BJ (cell line): ENCODE measurements around the gene RBP2. TPM values are rescaled to one million over a fixed set of nuclear protein-coding genes. Genes with fewer than 3 reads are reported as not detected.

Experiments
- CTCF ChIA-PET: fragments of 350-600 bp; formaldehyde crosslinking; extraction: SDS; loops from one replicate; lab custom pipeline; 2021; ENCODE audit warnings: antibody characterized with exemption, inconsistent platforms; lab: Yijun Ruan, JAX
- POLR2A ChIA-PET: fragments of 300-600 bp; sonication (Branson Sonifier 250); formaldehyde crosslinking; extraction: SDS; loops from one replicate; lab custom pipeline; 2021; ENCODE audit warnings: antibody characterized with exemption; lab: Charles Lee
- DNase-seq: peaks from one replicate; pipeline ENCODE4 v3.0.0-alpha.2; 2011; ENCODE audit warnings: low read depth
- H3K27me3 ChIP-seq: 2 replicates; pipeline ENCODE4 v1.6.0; 2011; ENCODE audit warnings: low read length; ENCODE audit not compliant: control insufficient read depth, insufficient read depth
- H3K36me3 ChIP-seq: 2 replicates; pipeline ENCODE4 v1.5.1; 2011; ENCODE audit warnings: low read length; ENCODE audit not compliant: control insufficient read depth, insufficient read depth
- H3K4me3 ChIP-seq: 2 replicates; pipeline ENCODE4 v1.5.1; 2011; ENCODE audit warnings: low read depth, mild to moderate bottlenecking, control low read depth, low read length
- CTCF ChIP-seq: IDR thresholded peaks from 2 replicates; pipeline ENCODE4 v1.5.1; 2011; ENCODE audit warnings: low read depth, mild to moderate bottlenecking, control low read depth, inconsistent platforms, low read length, moderate library complexity; ENCODE audit not compliant: insufficient read depth
- polyA plus RNA-seq: library from polyadenylated mRNA; depleted of rRNA; stranded (reverse); fragments of >200 nt; gene quantifications from 2 replicates; pipeline ENCODE4 v1.2.3, GENCODE V29; 2011

Gene RBP2
- polyA plus RNA-seq, 1 experiment = not detected

DNA sequence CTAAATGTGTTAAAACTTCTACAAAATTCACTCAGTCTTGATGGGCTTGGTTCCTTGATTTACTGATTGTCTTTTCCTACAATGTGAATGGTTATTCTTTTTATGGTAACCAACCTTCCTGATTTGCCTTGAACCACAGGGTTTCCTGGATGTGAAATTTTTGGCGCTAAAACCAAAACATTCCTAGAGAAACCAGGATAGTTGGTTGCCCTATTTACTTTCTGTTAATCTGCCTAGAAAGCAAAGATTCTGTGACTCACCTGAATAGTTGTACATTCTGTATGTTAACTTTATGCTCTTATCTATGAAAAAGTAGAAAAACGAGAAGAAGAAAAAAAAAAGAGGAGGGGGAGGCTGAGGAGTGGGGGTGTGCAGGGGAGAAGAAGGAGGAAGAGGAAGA lies 23.2 kb upstream of the RBP2 start:
- CTCF ChIA-PET = no interaction called here
- Histone ChIP-seq H3K4me3 (no peak overlapping the region), H3K36me3 (no peaks in the 10 kb centered on the region), H3K27me3 (no peaks in the 10 kb centered on the region)
- DNase-seq = no peak
- POLR2A ChIA-PET = no interaction called here
- no peak for TF ChIP-seq CTCF

- CTCF ChIA-PET = no interaction called here
- H3K27me3 ChIP-seq = no peaks in the 10 kb centered on the region
- H3K36me3 ChIP-seq = no peaks in the 10 kb centered on the region
- TF ChIP-seq CTCF = no peak
- no peak overlapping the region for H3K4me3 ChIP-seq
- no peak for DNase-seq
- POLR2A ChIA-PET = no interaction called here
These were observed 17.6 kb upstream of the RBP2 start for GRCh38 chr3:139493826-139494385.

GRCh38 chr3:139491966-139492365 lies 15.7 kb upstream of the RBP2 start:
- Histone ChIP-seq H3K36me3 (no peaks in the 10 kb centered on the region), H3K27me3 (no peaks in the 10 kb centered on the region), H3K4me3 (no peak overlapping the region)
- POLR2A ChIA-PET = no interaction called here
- CTCF ChIA-PET = no interaction called here
- DNase-seq = no peak
- no peak for TF ChIP-seq CTCF

DNA sequence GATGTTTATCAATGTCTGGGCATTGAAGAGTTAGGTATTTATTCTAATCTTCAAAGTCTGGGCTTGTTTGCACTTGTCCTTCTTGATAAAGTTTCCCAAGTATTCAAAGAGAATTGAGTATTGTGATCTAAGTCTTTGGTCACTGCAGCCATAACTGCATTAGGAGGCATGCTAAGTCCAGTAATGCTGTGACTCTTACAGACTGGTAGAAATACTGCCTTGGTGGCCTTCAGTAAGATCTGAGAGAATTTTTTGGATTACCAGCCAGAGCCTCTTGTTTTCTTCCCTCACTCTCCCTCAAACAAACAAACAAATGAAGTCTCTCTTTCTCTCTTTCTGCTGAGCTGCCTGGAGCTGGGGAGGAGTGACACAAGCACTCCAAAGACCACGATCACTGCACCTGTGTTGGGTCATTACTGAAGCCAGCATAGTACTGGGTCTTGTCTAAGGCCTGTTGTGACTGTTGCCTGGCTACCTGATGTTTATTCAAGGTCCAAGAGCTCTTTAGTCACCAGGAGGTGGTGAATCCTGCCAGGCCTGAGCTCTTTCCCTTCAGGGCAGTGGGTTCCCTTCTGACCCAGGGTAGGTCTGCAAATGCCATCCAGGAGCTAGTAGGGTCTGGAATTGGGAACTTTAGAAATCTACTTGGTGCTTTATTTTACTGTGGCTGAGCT lies 14.8 kb upstream of the RBP2 start:
- ChIA-PET CTCF (no interaction called here), POLR2A (no interaction called here)
- H3K4me3 ChIP-seq = no peak overlapping the region
- DNase-seq = no peak
- no peak for TF ChIP-seq CTCF
- H3K27me3 ChIP-seq = no peaks in the 10 kb centered on the region
- H3K36me3 ChIP-seq = no peaks in the 10 kb centered on the region

GRCh38 chr3:139482206-139482605 lies 5.9 kb upstream of the RBP2 start:
- Histone ChIP-seq H3K36me3 (no peaks in the 10 kb centered on the region), H3K27me3 (no peaks in the 10 kb centered on the region), H3K4me3 (no peak overlapping the region)
- POLR2A ChIA-PET = no interaction called here
- no peak for DNase-seq
- no peak for TF ChIP-seq CTCF
- CTCF ChIA-PET = no interaction called here
